Activated CD8-positive, alpha-beta T cell treated with anti-CD3 and anti-CD28 coated beads for 36 hours (primary cell): ENCODE measurements around the gene CNST. TPM values are rescaled to one million over a fixed set of nuclear protein-coding genes. Genes with fewer than 3 reads are reported as not detected.

Experiments
- ATAC-seq: fragments of 200-7000 bp; cut with Tn5 transposase; one replicate; pipeline ENCODE4 v1.10.0; 2021; ENCODE audit warnings: mild to moderate bottlenecking, moderate library complexity
- CTCF ChIA-PET: fragments of 350-600 bp; sonication (Branson Sonifier 250); formaldehyde crosslinking; loops from one replicate; lab custom pipeline; 2021; ENCODE audit warnings: antibody characterized with exemption; lab: Charles Lee
- POLR2A ChIA-PET: fragments of 350-600 bp; sonication (Branson Sonifier 250); formaldehyde crosslinking; loops from one replicate; lab custom pipeline; 2021; ENCODE audit warnings: antibody characterized with exemption; lab: Charles Lee
- DNase-seq: peaks from one replicate; pipeline ENCODE4 v3.0.0-alpha.2; 2020
- H3K27ac Mint-ChIP-seq: one replicate; pipeline ENCODE4 v1.8.0; 2021; ENCODE audit warnings: mild to moderate bottlenecking, mixed read lengths
- H3K27me3 Mint-ChIP-seq: one replicate; pipeline ENCODE4 v1.8.0; 2021; ENCODE audit warnings: mixed read lengths
- H3K36me3 Mint-ChIP-seq: one replicate; pipeline ENCODE4 v1.8.0; 2021; ENCODE audit warnings: low read depth, mixed read lengths
- H3K4me1 Mint-ChIP-seq: one replicate; pipeline ENCODE4 v1.8.0; 2021; ENCODE audit warnings: low read depth, mixed read lengths
- H3K4me3 Mint-ChIP-seq: one replicate; pipeline ENCODE4 v1.8.0; 2021; ENCODE audit warnings: mild to moderate bottlenecking, moderate library complexity, mixed read lengths
- H3K9me3 Mint-ChIP-seq: one replicate; pipeline ENCODE4 v1.8.0; 2021; ENCODE audit warnings: mixed read lengths
- intact Hi-C: fragments of 100-400 bp; cut with micrococcal nuclease; formaldehyde crosslinking; loops from one replicate; pipeline ENCODE4 v1.10.0; 2022
- total RNA-seq, 2 experiments: library from RNA; stranded (reverse); gene quantifications; one replicate each; pipeline ENCODE4 v1.2.3, GENCODE V29; 2021
- TF ChIP-seq, protein P1 (sequence below): fragments of 200-600 bp; IDR thresholded peaks from one replicate; pipeline ENCODE4 v1.8.0; 2022; ENCODE audit warnings: antibody characterized with exemption, mild to moderate bottlenecking

The CNST gene
- total RNA-seq, 2 experiments from 2014 or later = 23.5 to 25.1 TPM

DNA sequence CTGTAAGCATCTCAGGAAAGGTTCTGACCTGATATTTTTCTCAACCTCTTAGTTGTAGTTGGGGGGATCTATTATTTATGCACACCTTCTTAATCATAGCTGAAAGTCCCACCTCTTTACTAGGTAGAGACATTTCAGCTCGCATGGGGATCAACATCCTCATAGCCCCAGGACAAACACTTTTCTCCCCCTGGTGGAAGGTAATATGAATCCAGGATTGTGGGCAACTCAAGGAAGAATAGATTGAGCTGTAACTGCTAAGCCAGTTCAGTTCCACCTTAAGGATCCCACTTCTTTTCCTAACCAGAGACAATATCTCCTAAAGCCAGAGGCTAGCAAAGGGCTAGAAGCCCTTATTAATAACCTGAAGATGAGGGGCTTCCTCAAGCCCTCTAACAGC, 33.7 kb upstream of the CNST start:
- CTCF ChIA-PET = interaction anchor here (0.9 kb wide), 2 partner anchors 12 to 17 kb away, joined by 3 to 4 read pairs; no protein-coding TSS in a partner anchor
- Mint-ChIP-seq H3K27ac (no peak overlapping the region), H3K9me3 (peaks cover 10% of the 10 kb centered on the region), H3K36me3 (no peaks in the 10 kb centered on the region), H3K27me3 (no peaks in the 10 kb centered on the region), H3K4me1 (peaks cover under 1% of the 10 kb centered on the region), H3K4me3 (no peak overlapping the region)
- POLR2A ChIA-PET = no interaction called here
- ATAC-seq (no peak), DNase-seq (no peak)
- TF ChIP-seq, protein P1, sequence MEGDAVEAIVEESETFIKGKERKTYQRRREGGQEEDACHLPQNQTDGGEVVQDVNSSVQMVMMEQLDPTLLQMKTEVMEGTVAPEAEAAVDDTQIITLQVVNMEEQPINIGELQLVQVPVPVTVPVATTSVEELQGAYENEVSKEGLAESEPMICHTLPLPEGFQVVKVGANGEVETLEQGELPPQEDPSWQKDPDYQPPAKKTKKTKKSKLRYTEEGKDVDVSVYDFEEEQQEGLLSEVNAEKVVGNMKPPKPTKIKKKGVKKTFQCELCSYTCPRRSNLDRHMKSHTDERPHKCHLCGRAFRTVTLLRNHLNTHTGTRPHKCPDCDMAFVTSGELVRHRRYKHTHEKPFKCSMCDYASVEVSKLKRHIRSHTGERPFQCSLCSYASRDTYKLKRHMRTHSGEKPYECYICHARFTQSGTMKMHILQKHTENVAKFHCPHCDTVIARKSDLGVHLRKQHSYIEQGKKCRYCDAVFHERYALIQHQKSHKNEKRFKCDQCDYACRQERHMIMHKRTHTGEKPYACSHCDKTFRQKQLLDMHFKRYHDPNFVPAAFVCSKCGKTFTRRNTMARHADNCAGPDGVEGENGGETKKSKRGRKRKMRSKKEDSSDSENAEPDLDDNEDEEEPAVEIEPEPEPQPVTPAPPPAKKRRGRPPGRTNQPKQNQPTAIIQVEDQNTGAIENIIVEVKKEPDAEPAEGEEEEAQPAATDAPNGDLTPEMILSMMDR = no peak
- intact Hi-C loops = no loop called here

DNA sequence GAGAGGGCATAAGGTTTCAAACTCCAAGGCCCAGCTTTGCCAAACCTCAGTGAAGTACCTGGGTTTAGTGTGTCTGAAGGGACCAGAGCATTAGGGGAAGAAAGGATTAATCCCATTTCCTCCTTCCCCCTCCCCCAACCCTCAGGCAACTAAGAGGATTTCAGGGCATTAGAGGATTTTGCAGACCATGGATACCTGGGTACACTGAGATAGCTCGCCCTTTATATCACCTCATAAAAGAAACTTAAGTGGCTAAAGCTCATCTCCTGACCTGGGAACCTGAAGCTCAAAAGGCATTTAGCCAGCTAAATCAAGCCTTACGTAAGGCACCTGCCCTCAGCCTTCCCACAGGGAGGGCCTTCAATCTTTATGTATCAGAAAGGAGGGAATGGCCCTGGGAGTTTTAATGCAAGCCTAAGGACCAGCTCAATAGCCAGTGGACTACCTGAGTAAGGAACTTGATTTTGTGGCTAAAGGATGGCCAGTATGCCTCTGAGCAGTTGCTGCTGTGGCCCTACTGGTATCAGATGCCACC, 32.8 kb upstream of the CNST start:
- intact Hi-C loops = no loop called here
- H3K27ac Mint-ChIP-seq = no peak overlapping the region
- TF ChIP-seq, protein P1 = no peak
- no peaks in the 10 kb centered on the region for H3K27me3 Mint-ChIP-seq
- H3K4me3 Mint-ChIP-seq = no peak overlapping the region
- CTCF ChIA-PET = no interaction called here
- H3K36me3 Mint-ChIP-seq = no peaks in the 10 kb centered on the region
- H3K4me1 Mint-ChIP-seq = no peaks in the 10 kb centered on the region
- peaks cover 10% of the 10 kb centered on the region for H3K9me3 Mint-ChIP-seq
- DNase-seq (no peak), ATAC-seq (no peak)
- POLR2A ChIA-PET = interaction anchor here (1.3 kb wide), 1 partner anchor 96 kb away, joined by 3 read pairs; no protein-coding TSS in a partner anchor

DNA sequence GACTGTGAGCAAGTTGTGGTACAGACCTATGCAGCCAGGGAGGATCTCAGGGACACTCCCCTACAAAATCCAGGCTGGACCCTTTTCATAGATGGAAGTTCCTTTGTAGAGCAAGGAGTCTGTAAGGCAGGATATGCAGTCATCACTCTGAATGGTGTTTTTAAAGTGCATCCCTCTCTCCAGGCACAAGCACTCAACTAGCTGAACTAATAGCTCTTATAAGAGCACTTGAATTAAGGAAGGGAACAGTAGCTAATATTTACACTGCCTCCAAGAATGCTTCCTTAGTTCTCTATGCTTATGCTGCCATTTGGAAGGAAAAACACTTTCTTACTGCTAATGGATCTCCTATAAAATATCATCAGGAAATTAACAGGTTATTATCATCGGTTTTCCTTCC, 32.1 kb upstream of the CNST start:
- Mint-ChIP-seq H3K4me1 (no peaks in the 10 kb centered on the region), H3K36me3 (no peaks in the 10 kb centered on the region), H3K9me3 (peaks cover 10% of the 10 kb centered on the region), H3K4me3 (no peak overlapping the region), H3K27me3 (no peaks in the 10 kb centered on the region), H3K27ac (no peak overlapping the region)
- intact Hi-C loops = no loop called here
- TF ChIP-seq, protein P1 = no peak
- ChIA-PET POLR2A (interaction anchor here (1.3 kb wide), 1 partner anchor 95 kb away, joined by 3 read pairs; no protein-coding TSS in a partner anchor), CTCF (no interaction called here)
- ATAC-seq = no peak
- no peak for DNase-seq

DNA sequence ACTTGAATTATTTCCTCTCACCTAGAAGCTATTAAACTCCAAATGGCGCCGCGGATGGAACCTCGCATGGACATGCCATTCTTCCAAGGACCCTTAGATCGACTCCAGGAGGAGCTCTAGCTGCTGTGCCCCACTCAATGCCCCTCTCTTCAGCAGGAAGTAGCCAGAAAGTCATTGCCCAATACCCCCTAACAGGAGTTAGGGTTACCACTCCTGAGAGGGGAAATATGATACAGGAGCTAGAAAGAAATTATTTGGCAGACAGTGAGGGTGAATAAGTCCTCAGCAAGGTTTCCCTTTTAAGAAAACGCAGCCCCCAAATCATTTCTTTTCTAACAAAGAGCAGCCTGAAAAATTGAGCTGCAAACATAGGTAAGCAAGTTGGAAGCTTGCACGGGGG, 28.8 kb upstream of the CNST start:
- Mint-ChIP-seq H3K27ac (no peak overlapping the region), H3K4me1 (no peaks in the 10 kb centered on the region), H3K9me3 (no peaks in the 10 kb centered on the region), H3K36me3 (peaks cover 11% of the 10 kb centered on the region), H3K4me3 (no peak overlapping the region), H3K27me3 (no peaks in the 10 kb centered on the region)
- ChIA-PET POLR2A (interaction anchor here (1.7 kb wide), 1 partner anchor 21 kb away, joined by 3 read pairs; no protein-coding TSS in a partner anchor), CTCF (interaction anchor here (0.6 kb wide), 1 partner anchor 30 kb away, joined by 3 read pairs; the partner anchor contains the start of gene SMYD3)
- ATAC-seq (no peak), DNase-seq (no peak)
- intact Hi-C loops = no loop called here
- TF ChIP-seq, protein P1 = no peak

DNA sequence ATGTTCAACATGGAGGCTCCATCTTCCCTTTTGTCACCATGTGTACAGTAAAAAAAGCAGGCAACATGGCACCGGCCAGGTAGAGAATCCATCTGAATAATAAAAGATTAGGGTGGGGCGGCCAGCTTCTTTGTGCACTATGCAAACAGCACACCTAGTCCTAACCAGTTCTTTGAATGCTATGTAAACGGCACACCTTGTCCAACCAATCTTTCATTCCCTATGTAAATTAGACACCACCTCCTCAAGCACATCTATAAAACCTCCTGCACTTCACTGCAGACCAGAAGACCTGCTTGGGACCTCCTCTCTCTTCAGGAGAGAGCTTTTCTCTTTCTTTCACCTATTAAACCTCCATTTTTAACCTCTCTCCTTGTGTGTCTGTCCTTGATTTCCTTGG, 28.4 kb upstream of the CNST start:
- Mint-ChIP-seq H3K27ac (no peak overlapping the region), H3K4me3 (no peak overlapping the region), H3K4me1 (no peaks in the 10 kb centered on the region), H3K36me3 (peaks cover 11% of the 10 kb centered on the region), H3K27me3 (no peaks in the 10 kb centered on the region), H3K9me3 (no peaks in the 10 kb centered on the region)
- no peak for DNase-seq
- ChIA-PET CTCF (interaction anchor here (0.6 kb wide), 1 partner anchor 30 kb away, joined by 3 read pairs; the partner anchor contains the start of gene SMYD3), POLR2A (interaction anchor here (1.7 kb wide), 1 partner anchor 21 kb away, joined by 3 read pairs; no protein-coding TSS in a partner anchor)
- intact Hi-C loops = no loop called here
- ATAC-seq = no peak
- TF ChIP-seq, protein P1 = no peak
